Measurements from ENCODE around the gene DNAJC17. TPM values are rescaled to one million over a fixed set of nuclear protein-coding genes. Genes with fewer than 3 reads are reported as not detected.

Gene DNAJC17
- total RNA-seq, 1 experiment from 2014 or later: 34.5 TPM

DNA sequence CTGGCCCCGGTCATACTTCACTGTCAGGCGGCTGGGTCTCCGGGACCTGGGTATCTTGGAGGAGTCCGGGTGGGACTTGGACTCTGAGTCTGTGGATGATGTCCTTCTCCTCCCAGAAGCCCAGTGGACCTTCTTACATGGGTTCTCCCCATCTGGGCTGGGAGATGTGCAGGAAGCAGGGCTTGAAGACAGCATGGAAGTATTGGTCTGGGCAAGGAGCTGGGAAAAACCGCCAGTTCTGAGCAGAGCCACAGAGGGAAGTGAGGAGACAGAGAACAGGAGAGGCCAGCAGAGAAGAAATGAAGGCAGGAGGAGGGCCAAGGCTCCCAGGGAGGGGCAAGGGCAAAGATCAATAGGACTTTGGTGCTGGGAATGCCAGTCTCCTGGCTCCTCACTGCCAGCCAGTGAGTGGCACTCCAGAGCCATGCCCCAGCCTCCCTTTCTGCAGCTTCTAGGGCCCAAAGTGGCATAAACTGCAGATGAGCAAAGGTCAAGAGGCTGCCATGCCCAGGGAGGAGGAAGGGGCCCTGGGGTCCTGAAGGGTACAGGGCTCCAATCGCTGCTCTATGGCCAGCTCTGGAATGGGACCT lies 21.3 kb upstream of the DNAJC17 start, which contains the start of gene PPP1R14D:
TSS of gene PPP1R14D (minus strand) at position 262 of the 590 bp plus-strand sequence. CDS start at position 195, 67 bp downstream.
- Histone ChIP-seq H3K4me1 (ENCODE audit: insufficient read depth, low read length, poor library complexity, severe bottlenecking) (no peaks in the 10 kb centered on the region), H3K27ac (ENCODE audit: low read depth, low read length, poor library complexity, severe bottlenecking) (no peak within 1 kb of the TSS), H3K9me3 (ENCODE audit: low read depth, low read length, poor library complexity, severe bottlenecking) (no peaks in the 10 kb centered on the region), H3K27me3 (replicated peaks; ENCODE audit: insufficient read depth, low read depth, low read length, poor library complexity) (no peaks in the 10 kb centered on the region), H3K4me3 (ENCODE audit: low read depth, low read length, poor library complexity, severe bottlenecking) (no peak within 1 kb of the TSS), H3K36me3 (ENCODE audit: insufficient read depth, low read length, poor library complexity, severe bottlenecking) (no peaks in the 10 kb centered on the region)
- TF ChIP-seq, protein P1, sequence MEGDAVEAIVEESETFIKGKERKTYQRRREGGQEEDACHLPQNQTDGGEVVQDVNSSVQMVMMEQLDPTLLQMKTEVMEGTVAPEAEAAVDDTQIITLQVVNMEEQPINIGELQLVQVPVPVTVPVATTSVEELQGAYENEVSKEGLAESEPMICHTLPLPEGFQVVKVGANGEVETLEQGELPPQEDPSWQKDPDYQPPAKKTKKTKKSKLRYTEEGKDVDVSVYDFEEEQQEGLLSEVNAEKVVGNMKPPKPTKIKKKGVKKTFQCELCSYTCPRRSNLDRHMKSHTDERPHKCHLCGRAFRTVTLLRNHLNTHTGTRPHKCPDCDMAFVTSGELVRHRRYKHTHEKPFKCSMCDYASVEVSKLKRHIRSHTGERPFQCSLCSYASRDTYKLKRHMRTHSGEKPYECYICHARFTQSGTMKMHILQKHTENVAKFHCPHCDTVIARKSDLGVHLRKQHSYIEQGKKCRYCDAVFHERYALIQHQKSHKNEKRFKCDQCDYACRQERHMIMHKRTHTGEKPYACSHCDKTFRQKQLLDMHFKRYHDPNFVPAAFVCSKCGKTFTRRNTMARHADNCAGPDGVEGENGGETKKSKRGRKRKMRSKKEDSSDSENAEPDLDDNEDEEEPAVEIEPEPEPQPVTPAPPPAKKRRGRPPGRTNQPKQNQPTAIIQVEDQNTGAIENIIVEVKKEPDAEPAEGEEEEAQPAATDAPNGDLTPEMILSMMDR (conservative IDR thresholded peaks at IDR 0.05; ENCODE audit: low read depth, low read length): no peak
- TF ChIP-seq EZH2 (IDR thresholded peaks at IDR 0.05; ENCODE audit: borderline replicate concordance, low read depth, low read length, poor library complexity, severe bottlenecking): no peak
- intact Hi-C loops (cut with micrococcal nuclease; ENCODE audit: unreplicated experiment): no loop called here
- CTCF ChIA-PET: no interaction called here
- BruUV-seq (replicated peaks): no TSS peak
- DNase-seq (ENCODE audit: low spot score): no peak
- POLR2A ChIA-PET (ENCODE audit: low non-redundant PET): no interaction called here

DNA sequence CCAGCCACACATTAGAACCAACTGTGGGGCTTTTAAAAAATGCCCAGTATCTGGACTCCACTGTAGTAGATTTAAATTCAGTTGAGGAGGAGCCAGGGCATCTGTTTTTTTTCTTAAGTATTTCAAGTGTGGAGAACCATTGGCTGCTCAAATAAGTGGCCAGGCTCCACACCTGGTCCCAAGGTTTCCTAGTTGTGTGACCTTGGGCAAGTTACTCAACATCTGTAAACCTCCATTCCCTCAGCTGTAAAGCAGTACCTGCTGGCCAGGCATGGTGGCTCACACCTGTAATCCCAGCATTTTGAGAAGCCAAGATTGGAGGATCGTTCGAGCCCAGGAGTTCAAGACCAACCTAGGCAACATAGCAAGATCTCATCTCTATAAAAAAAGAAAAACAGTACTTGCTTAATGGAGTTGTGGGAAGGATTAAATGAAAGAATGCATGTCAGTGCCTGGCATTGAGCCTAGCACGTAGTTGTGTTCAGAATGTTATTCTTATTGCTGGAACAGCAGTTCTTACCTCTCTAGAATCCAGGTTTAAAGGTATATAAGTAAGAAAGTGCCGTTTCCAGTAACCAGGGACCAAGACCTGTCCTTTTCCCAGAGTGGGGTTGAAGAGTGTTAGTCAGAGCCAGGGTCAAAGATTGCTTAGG lies 19.3 kb upstream of the DNAJC17 start:
- Histone ChIP-seq H3K9me3 (ENCODE audit: low read depth, low read length, poor library complexity, severe bottlenecking) (no peaks in the 10 kb centered on the region), H3K4me3 (ENCODE audit: low read depth, low read length, poor library complexity, severe bottlenecking) (no peak overlapping the region), H3K27ac (ENCODE audit: low read depth, low read length, poor library complexity, severe bottlenecking) (no peak overlapping the region), H3K4me1 (ENCODE audit: insufficient read depth, low read length, poor library complexity, severe bottlenecking) (no peaks in the 10 kb centered on the region), H3K36me3 (ENCODE audit: insufficient read depth, low read length, poor library complexity, severe bottlenecking) (no peaks in the 10 kb centered on the region), H3K27me3 (replicated peaks; ENCODE audit: insufficient read depth, low read depth, low read length, poor library complexity) (no peaks in the 10 kb centered on the region)
- no peak for DNase-seq (ENCODE audit: low spot score)
- no peak for TF ChIP-seq EZH2 (IDR thresholded peaks at IDR 0.05; ENCODE audit: borderline replicate concordance, low read depth, low read length, poor library complexity, severe bottlenecking)
- TF ChIP-seq, protein P1 (conservative IDR thresholded peaks at IDR 0.05; ENCODE audit: low read depth, low read length): no peak
- intact Hi-C loops (cut with micrococcal nuclease; ENCODE audit: unreplicated experiment): no loop called here
- CTCF ChIA-PET: no interaction called here
- BruUV-seq (replicated peaks): no TSS peak
- POLR2A ChIA-PET (ENCODE audit: low non-redundant PET): no interaction called here

DNA sequence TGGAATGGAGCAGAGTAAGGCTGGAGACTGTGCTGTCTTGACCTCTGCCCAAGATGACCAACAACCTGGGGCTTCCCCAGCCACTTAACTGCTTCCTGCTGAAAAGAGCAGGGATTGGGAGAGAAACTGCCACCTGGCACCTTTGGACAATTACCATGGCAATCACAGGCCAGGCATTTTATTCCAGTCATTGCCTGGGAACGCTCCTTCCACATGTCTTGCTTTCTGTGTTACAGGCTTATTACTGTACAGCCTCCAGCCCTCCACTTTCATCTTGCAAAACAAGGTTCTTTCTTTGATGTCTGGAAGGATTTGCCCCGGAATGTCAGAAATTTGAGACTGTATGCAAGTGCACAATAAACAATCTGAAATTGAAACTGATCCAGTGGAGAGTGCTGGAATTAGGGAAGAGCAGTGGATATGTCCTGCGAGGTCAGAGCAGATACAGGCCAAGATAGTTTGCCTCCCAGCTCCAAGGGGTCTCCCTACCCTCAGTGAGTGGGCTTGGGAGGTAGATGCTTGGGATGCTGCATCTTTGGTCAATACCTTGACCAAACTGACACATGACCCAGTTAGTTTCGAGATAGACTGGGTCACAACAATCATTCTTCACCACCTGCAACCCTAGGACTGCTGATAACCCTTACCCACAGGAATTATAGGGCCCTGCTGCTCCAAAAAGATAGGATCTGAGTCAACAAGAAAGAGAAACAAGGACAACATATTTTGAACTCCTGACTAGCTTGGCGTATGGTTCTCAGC lies 18.6 kb upstream of the DNAJC17 start:
- POLR2A ChIA-PET (ENCODE audit: low non-redundant PET): no interaction called here
- intact Hi-C loops (cut with micrococcal nuclease; ENCODE audit: unreplicated experiment): no loop called here
- no peak overlapping the region for H3K27ac ChIP-seq (ENCODE audit: low read depth, low read length, poor library complexity, severe bottlenecking)

More for the DNA sequence above, 18.6 kb upstream of the DNAJC17 start:
- Histone ChIP-seq H3K27me3 (replicated peaks; ENCODE audit: insufficient read depth, low read depth, low read length, poor library complexity) (no peaks in the 10 kb centered on the region), H3K4me3 (ENCODE audit: low read depth, low read length, poor library complexity, severe bottlenecking) (no peak overlapping the region), H3K9me3 (ENCODE audit: low read depth, low read length, poor library complexity, severe bottlenecking) (no peaks in the 10 kb centered on the region), H3K4me1 (ENCODE audit: insufficient read depth, low read length, poor library complexity, severe bottlenecking) (no peaks in the 10 kb centered on the region), H3K36me3 (ENCODE audit: insufficient read depth, low read length, poor library complexity, severe bottlenecking) (no peaks in the 10 kb centered on the region)
- no peak for DNase-seq (ENCODE audit: low spot score)
- CTCF ChIA-PET: no interaction called here
- BruUV-seq (replicated peaks): no TSS peak
- TF ChIP-seq EZH2 (IDR thresholded peaks at IDR 0.05; ENCODE audit: borderline replicate concordance, low read depth, low read length, poor library complexity, severe bottlenecking): no peak
- TF ChIP-seq, protein P1 (conservative IDR thresholded peaks at IDR 0.05; ENCODE audit: low read depth, low read length): no peak

Measured in A673 (cell line).